Calu3 (cell line): ENCODE results near the gene BTBD7. TPM values are rescaled to one million over a fixed set of nuclear protein-coding genes. Genes with fewer than 3 reads are reported as not detected.

Source experiments
- BruUV-seq: library from RNA; stranded (reverse); fragments of 400-500 nt; replicated peaks from 2 replicates; lab custom pipeline; 2021; lab: Mats Ljungman, UMichigan
- CTCF ChIA-PET: fragments of 300-600 bp; sonication (Branson Sonifier 250); formaldehyde crosslinking; loops from one replicate; lab custom pipeline; 2022; ENCODE audit warnings: antibody characterized with exemption; lab: Charles Lee
- DNase-seq: peaks from one replicate; pipeline ENCODE4 v3.0.0; 2022
- H3K27ac Mint-ChIP-seq: one replicate; pipeline ENCODE4 v1.8.0; 2022; ENCODE audit warnings: mixed read lengths; ENCODE audit not compliant: unreplicated experiment
- H3K27me3 Mint-ChIP-seq: one replicate; pipeline ENCODE4 v1.8.0; 2022; ENCODE audit warnings: mixed read lengths; ENCODE audit not compliant: unreplicated experiment
- H3K36me3 Mint-ChIP-seq: one replicate; pipeline ENCODE4 v1.8.0; 2022; ENCODE audit warnings: mild to moderate bottlenecking, moderate library complexity, mixed read lengths; ENCODE audit not compliant: insufficient read depth, unreplicated experiment
- H3K4me1 Mint-ChIP-seq: one replicate; pipeline ENCODE4 v1.8.0; 2022; ENCODE audit warnings: mild to moderate bottlenecking, low read depth, mixed read lengths; ENCODE audit not compliant: unreplicated experiment
- H3K4me3 Mint-ChIP-seq: one replicate; pipeline ENCODE4 v1.8.0; 2022; ENCODE audit warnings: mild to moderate bottlenecking, low read depth, moderate library complexity, mixed read lengths; ENCODE audit not compliant: unreplicated experiment
- H3K9me3 Mint-ChIP-seq: one replicate; pipeline ENCODE4 v1.8.0; 2022; ENCODE audit warnings: low read depth, mixed read lengths; ENCODE audit not compliant: unreplicated experiment
- intact Hi-C: fragments of 100-400 bp; cut with micrococcal nuclease; formaldehyde crosslinking; loops from one replicate; pipeline ENCODE4 v1.10.0; 2022; ENCODE audit not compliant: unreplicated experiment
- total RNA-seq: library from RNA; stranded (reverse); gene quantifications from 2 replicates; pipeline ENCODE4 v1.2.3, GENCODE V29; 2022
- TF ChIP-seq, protein P1 (sequence below): fragments of 200-600 bp; IDR thresholded peaks from one replicate; pipeline ENCODE4 v1.8.0; 2022; ENCODE audit warnings: antibody characterized with exemption; ENCODE audit not compliant: unreplicated experiment

The BTBD7 gene
- total RNA-seq, 1 experiment from 2014 or later, result 42.0 TPM

DNA sequence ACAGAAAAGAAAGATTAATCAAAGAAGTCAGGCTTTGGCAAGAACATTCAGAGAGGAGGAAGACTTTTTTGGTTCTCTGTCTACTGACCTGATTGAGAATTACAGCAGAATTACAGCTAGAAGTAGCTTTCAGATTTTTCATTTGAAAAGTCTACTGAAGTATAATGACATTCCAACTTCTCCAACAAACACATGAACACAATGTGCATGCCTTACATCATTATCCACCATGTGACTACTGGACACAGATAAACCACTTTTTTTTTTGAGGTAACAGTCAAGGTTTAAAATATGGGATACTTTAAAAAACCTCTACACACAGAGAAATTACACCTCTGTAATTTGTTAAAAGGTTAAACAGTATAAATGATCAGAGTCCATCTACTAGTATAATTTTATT is 12.3 kb downstream of the BTBD7 start:
- no peak for DNase-seq
- CTCF ChIA-PET, result no interaction called here
- Mint-ChIP-seq H3K4me3 (no peak overlapping the region), H3K27me3 (no peaks in the 10 kb centered on the region), H3K9me3 (no peaks in the 10 kb centered on the region), H3K27ac (no peak overlapping the region), H3K36me3 (peaks cover 5% of the 10 kb centered on the region), H3K4me1 (peaks cover 50% of the 10 kb centered on the region)
- TF ChIP-seq, protein P1, sequence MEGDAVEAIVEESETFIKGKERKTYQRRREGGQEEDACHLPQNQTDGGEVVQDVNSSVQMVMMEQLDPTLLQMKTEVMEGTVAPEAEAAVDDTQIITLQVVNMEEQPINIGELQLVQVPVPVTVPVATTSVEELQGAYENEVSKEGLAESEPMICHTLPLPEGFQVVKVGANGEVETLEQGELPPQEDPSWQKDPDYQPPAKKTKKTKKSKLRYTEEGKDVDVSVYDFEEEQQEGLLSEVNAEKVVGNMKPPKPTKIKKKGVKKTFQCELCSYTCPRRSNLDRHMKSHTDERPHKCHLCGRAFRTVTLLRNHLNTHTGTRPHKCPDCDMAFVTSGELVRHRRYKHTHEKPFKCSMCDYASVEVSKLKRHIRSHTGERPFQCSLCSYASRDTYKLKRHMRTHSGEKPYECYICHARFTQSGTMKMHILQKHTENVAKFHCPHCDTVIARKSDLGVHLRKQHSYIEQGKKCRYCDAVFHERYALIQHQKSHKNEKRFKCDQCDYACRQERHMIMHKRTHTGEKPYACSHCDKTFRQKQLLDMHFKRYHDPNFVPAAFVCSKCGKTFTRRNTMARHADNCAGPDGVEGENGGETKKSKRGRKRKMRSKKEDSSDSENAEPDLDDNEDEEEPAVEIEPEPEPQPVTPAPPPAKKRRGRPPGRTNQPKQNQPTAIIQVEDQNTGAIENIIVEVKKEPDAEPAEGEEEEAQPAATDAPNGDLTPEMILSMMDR, result no peak
- no TSS peak for BruUV-seq
- intact Hi-C loops, result loop anchor here (2.0 kb wide), 1 partner anchor 14 kb away; no protein-coding TSS in a partner anchor

- Mint-ChIP-seq H3K9me3 (no peaks in the 10 kb centered on the region), H3K4me1 (peaks cover 49% of the 10 kb centered on the region), H3K36me3 (peaks cover 5% of the 10 kb centered on the region), H3K27ac (no peak overlapping the region), H3K27me3 (no peaks in the 10 kb centered on the region), H3K4me3 (no peak overlapping the region)
- intact Hi-C loops, result loop anchor here (2.0 kb wide), 1 partner anchor 13 kb away; no protein-coding TSS in a partner anchor
- BruUV-seq, result no TSS peak
- CTCF ChIA-PET, result no interaction called here
- TF ChIP-seq, protein P1, result no peak
- DNase-seq, result no peak
Measured at GRCh38 chr14:93319958-93320357, 12.9 kb downstream of the BTBD7 start.

- Mint-ChIP-seq H3K27me3 (no peaks in the 10 kb centered on the region), H3K36me3 (peaks cover 1% of the 10 kb centered on the region), H3K9me3 (no peaks in the 10 kb centered on the region), H3K4me1 (peaks cover 44% of the 10 kb centered on the region), H3K27ac (no peak overlapping the region), H3K4me3 (no peak overlapping the region)
- CTCF ChIA-PET, result no interaction called here
- no peak for DNase-seq
- BruUV-seq, result no TSS peak
- intact Hi-C loops, result no loop called here
- TF ChIP-seq, protein P1, result no peak
Measured at GRCh38 chr14:93319494-93319893, 13.3 kb downstream of the BTBD7 start.

- Mint-ChIP-seq H3K36me3 (no peaks in the 10 kb centered on the region), H3K27me3 (no peaks in the 10 kb centered on the region), H3K4me3 (no peak overlapping the region), H3K9me3 (no peaks in the 10 kb centered on the region), H3K4me1 (peaks cover 39% of the 10 kb centered on the region), H3K27ac (peak overlapping the region; percentile 94)
- TF ChIP-seq, protein P1, result no peak
- BruUV-seq, result no TSS peak
- CTCF ChIA-PET, result no interaction called here
- DNase-seq, result no peak
- intact Hi-C loops, result no loop called here
Measured at GRCh38 chr14:93318927-93319326, 13.9 kb downstream of the BTBD7 start.
